Suppressor macrophage treated with lipopolysaccharide for 1 hour (primary cell): ENCODE measurements around the gene SGK1.

ENCODE experiments used
- DNase-seq, 3 donors: peaks; one replicate each; pipeline ENCODE4 v3.0.0-alpha.2; 2020 to 2022

SGK1 gene

GRCh38 chr6:134168590-134169208 is 149.2 kb downstream of the SGK1 start:
- peak; percentile 32 to 69 (median 57) for DNase-seq

- DNase-seq = peak; percentile 60 to 67 (median 66)
Observed at GRCh38 chr6:134166511-134167261, 151.2 kb downstream of the SGK1 start.

GRCh38 chr6:134165561-134166201 is 152.2 kb downstream of the SGK1 start:
- DNase-seq = peak; percentile 37 to 70 (median 60)

GRCh38 chr6:134164300-134164699 is 153.6 kb downstream of the SGK1 start:
- peak in 2 of 3 donors; percentile 34 to 51 for DNase-seq

- no peak for DNase-seq
Observed at GRCh38 chr6:134162932-134163331, 155.0 kb downstream of the SGK1 start.

GRCh38 chr6:134161041-134161440 is 156.9 kb downstream of the SGK1 start:
- peak in 1 of 3 donors; percentile 13 for DNase-seq

- no peak for DNase-seq
Observed at GRCh38 chr6:134152767-134153485, 165.0 kb downstream of the SGK1 start.

- DNase-seq = no peak
Observed at GRCh38 chr6:134148566-134148965, 169.3 kb downstream of the SGK1 start.

- DNase-seq = no peak
Observed at GRCh38 chr6:134147034-134147533, 170.8 kb downstream of the SGK1 start.

- DNase-seq = peak in 1 of 3 donors; percentile 10
Observed at GRCh38 chr6:134146268-134147033, 171.5 kb downstream of the SGK1 start.

- peak; percentile 23 to 36 (median 31) for DNase-seq
Observed at GRCh38 chr6:134145786-134146185, 172.1 kb downstream of the SGK1 start.

GRCh38 chr6:134138226-134138975 is 179.5 kb downstream of the SGK1 start:
- no peak for DNase-seq

- DNase-seq = no peak
Observed at GRCh38 chr6:134134654-134135053, 183.3 kb downstream of the SGK1 start.

GRCh38 chr6:134132494-134133141 is 185.3 kb downstream of the SGK1 start:
- no peak for DNase-seq

GRCh38 chr6:134131530-134132139 is 186.3 kb downstream of the SGK1 start:
- DNase-seq = no peak

- no peak for DNase-seq
Observed at GRCh38 chr6:134128146-134128545, 189.8 kb downstream of the SGK1 start.

- peak; percentile 63 to 78 (median 75) for DNase-seq
Observed at GRCh38 chr6:134123666-134124208, 194.2 kb downstream of the SGK1 start.

GRCh38 chr6:134122775-134123174 is 195.1 kb downstream of the SGK1 start:
- no peak for DNase-seq

GRCh38 chr6:134119486-134119885 is 198.4 kb downstream of the SGK1 start:
- no peak for DNase-seq
